DMS79 (cell line): ENCODE results near the gene OR4M1.
"Not testable (repeated sequence)": the region's sequence is repeated elsewhere in the genome, so short reads cannot be mapped to it uniquely, and the experiment has no call there.

Experiments
- DNase-seq: peaks from one replicate; lab custom pipeline; 2025; lab: John Stamatoyannopoulos, UW

The OR4M1 gene, protein sequence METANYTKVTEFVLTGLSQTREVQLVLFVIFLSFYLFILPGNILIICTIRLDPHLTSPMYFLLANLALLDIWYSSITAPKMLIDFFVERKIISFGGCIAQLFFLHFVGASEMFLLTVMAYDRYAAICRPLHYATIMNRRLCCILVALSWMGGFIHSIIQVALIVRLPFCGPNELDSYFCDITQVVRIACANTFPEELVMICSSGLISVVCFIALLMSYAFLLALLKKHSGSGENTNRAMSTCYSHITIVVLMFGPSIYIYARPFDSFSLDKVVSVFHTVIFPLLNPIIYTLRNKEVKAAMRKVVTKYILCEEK

DNA sequence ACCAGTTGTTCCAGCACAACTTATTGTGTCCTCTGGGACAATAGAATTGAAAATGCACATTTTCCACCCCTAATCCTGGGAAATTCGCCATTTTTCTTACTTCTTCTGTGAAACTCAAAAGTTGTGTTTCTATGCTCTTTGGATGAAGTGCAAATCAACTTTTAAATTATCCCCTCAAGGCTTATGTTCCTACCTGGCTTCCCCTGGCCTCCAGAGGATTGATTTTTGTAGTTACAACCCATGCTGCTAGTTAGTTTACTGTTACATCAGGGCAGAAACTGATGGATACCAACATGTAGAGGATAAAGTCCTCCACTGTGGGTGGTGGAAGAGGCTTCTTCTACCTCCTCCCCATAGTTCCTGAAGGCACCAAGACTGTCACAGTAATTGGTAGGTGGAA, at the start of gene OR4M1:
TSS of gene OR4M1 (plus strand) at position 301 of the 400 bp plus-strand sequence. CDS start 6,819 bp downstream, outside the sequence.
- not testable (repeated sequence) for DNase-seq

DNA sequence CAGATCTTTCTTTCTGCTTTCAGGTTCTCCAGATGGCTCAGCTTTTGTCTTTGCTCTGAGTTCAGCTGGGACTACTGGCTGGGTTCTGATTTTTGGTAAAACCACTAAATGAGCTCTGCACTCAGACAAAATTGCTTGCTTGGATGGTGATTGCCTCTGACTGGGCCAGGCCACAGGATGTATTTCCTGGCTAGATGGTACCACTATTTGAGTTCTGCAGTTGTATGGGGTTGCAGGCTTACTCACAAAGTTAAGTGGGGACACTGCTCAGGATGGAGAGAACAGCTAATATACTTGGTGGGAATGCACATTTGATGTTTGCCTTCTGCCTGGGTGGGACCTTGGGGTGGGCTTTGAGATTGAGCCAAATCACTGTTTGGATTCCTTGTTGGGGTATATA, 43.9 kb upstream of the OR4M1 start:
- no peak for DNase-seq

DNA sequence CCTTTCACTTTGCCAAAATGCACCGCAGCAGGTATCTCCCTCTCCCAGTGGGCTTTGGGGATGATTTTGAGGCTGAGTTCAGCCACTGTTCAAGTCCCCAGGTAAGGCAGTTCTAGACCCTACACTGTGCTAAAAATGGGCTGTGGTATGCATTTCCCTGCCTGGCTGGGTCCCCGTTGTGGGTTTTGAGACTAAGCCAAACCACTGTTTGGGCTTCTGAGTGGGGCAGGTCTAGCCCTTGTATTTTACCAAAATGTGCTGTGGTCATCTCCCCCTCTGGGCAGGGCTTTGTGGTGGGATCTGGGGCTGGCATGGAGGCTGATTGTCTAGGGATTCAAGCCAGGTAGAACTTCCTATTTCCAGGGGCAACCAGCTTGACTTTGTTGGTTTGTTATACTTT, 43.5 kb upstream of the OR4M1 start:
- DNase-seq, result no peak

DNA sequence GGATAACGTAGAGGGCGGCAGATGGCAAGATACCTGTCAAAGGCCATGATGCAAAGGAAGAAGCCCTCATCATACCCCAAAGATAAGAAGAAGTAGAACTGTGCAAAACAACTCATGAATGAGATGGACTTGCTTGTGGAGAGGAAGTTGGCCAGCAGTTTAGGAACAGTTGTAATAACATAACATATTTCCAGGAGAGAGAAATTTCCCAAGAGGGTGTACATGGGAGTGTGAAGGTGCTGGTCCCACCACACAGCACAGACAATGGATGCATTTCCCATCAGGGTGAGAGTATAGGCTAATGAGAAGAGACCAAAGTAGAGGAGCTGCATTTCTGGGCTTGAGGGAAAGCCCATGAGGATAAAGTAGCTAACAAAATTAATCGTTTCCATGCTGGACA, 39.4 kb upstream of the OR4M1 start:
- DNase-seq, result not testable (repeated sequence)

DNA sequence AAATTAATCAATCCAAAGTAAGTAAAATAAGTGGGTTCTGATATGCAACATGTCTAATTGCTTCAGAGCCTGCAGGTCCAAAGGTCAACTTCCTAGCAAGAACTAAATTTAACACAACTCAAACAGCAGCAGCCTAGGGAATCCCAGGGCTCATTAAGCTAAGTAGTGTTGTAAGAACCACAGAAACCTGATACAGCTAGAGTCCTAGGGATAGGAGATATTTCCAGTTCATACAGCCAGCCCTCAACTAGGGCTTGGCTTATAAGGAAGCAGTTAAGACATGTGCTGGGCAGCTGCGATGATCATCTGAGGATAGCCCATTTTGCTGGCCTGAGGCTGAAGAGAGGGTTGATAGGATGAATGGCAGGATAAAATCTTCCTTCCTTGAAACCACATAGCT, 30.0 kb upstream of the OR4M1 start, which contains the start of gene OR4Q3:
TSS of gene OR4Q3 (plus strand) at position 316 of the 400 bp plus-strand sequence.
- no peak for DNase-seq

DNA sequence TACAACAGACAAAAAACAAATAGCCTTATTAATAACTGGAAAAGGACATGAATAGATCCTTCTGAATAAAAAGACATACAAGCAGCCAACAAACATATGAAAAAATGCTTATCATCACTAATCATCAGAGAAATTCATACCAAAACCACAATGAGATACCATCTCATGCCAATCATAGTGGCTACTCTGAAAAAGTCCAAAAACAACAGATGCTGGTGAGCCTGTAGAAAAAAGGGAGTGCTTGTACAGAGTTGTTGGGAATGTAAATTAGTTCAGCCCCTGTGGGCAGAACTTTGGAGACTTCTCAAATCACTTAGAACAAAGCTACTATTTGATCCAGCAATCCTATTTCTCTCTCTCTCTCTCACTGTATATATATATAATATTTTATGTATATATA, 21.0 kb upstream of the OR4M1 start:
- not testable (repeated sequence) for DNase-seq

DNA sequence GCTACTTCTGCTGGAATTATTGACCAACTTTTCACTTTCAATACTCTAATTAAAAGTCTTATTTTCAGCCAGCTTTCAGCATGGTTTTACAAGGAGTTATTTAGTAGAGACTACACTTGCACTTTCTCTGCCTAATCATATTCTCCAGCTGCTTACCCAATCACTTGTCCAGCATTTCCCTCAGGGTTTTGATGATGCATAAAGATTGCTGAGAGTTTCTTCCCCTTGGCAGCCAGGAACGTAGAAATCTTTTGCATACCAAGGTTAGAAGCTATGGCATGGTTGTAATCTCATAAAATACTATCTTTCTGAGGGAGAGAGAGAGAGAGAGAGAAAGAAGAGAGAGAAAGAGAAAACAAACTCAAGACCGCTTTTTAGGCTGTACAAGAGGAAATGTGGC, 19.1 kb upstream of the OR4M1 start:
- no peak for DNase-seq

DNA sequence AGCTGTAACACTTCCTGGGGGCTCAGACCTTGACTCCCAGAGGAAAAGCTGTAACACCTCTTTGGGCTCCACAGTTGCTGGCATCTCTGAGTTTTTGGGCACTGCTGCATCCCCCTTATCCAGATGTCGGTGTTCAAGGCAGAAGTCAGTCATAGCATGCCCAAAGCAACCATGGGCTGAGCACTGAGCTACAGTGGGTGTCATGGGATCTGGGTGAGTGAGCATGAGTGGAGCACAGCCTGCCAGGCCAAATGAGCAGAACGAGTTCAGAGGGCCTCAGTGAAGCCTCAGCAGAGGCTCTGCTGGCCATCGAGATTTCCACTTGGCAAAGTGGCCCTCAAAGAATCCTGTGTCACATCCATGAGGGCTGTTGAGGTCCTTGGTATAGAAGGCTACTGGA, 1.8 kb upstream of the OR4M1 start:
- not testable (repeated sequence) for DNase-seq

DNA sequence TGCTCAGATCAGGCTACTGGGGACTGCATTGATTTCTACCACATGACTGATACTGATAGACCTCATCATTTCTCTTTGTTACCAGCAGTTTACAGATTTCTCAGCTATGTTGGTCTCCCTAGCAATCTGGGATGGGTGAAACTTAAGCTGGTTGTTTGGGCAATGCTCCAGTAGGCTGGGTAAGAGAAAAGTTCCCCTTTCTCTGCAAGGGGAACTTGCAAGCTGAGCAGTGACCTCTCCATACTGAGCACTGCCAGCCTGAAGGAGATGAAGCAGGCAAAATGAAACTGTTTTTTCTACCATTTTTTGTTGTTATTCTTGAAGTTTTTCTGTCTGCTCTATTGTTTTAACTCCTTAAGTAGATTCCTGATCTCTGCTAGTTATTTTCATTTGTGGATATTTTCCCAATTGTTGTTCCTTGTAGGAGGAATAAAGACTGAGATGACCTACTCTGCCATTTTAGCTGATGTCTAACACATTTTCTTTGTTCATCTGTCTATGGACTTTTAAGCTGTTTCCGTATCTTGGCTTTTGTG, 1.3 kb upstream of the OR4M1 start:
- DNase-seq, result no peak

DNA sequence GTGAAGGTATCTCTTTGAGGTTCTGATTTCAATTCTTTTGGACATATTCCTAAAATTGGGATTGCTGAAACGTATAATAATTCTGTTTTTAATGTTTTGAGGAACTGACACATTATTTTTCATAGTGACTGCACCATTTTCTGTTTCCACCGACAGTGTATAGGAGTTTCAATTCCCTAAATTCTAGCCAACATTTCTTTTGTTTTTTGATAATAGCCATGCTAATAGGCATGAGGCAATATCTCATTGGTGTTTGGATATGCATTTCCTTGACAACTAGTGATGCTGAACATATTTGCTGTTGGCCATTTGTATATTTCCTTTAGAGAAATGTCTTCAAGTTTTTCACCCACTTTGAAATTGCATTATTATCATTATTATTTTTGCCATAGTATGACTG, 850 bp upstream of the OR4M1 start:
- not testable (repeated sequence) for DNase-seq

DNA sequence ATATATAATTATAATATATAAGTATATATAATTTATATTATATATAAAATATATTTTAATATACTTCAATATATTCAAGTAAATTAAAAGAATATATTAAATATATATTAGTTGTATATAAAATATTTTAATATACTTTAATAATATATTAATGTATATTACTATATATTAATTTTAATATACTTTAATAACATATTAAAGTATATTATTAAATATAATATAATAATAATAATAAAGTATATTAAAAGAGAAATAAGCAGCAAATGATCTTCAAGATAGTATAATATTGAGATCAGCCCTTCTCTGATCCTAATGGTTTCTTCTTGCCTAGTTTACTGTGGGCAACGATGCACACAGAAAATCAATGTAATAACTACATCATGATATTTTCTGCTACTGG, 2.3 kb downstream of the OR4M1 start:
- no peak for DNase-seq

DNA sequence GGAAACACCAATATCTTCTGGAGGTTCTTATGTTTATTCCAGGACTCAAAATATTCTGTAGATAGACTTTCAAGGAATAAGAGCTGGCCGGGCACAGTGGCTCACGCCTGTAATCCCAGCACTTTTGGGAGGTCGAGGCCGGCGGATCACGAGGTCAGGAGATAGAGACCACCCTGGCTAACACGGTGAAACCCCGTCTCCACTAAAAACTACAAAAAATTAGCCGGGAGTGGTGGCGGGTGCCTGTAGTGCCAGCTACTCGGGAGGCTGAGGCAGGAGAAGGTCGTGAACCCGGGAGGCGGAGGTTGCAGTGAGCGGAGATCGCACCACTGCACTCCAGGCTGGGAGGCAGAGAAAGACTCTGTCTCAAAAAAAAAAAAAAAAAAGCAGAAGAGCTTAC, 12.5 kb downstream of the OR4M1 start:
- not testable (repeated sequence) for DNase-seq

DNA sequence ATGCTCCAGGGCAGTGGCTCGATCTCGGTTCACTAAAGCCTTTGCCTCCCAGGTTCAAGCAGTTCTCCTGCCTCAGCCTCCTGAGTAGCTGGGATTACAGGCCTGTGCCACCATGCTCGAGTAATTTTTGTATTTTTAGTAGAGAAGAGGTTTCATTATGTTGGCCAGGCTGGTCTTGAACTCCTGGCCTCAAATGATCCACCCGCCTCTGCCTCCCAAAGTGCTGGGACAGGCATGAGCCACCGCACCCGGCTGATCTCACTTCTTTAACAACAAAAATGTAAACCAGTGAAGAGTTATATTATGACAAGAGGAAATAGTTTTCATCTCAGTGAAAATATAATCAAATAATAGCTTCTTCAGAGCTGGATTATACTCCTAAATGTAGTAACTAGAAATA, 14.0 kb downstream of the OR4M1 start:
- DNase-seq, result not testable (repeated sequence)

DNA sequence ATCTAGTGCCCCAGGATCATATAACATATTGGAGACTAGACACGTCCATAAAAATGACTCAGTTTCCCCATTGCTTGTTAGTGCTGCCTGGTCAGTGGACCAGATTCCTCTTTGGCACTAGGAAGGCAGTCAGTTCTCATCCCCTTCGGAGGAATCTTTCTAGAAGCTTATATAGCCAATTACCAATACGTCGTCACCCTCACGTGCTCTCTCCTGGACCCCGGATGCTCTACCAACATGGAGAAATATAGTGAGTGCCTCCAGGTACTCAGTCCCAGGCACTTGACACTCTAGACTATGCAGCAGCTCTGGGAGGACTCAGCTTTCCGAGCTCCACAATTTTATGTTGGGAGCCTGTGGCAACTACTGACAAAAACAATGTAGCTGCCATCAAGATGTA, 14.8 kb downstream of the OR4M1 start:
- DNase-seq, result not testable (repeated sequence)

DNA sequence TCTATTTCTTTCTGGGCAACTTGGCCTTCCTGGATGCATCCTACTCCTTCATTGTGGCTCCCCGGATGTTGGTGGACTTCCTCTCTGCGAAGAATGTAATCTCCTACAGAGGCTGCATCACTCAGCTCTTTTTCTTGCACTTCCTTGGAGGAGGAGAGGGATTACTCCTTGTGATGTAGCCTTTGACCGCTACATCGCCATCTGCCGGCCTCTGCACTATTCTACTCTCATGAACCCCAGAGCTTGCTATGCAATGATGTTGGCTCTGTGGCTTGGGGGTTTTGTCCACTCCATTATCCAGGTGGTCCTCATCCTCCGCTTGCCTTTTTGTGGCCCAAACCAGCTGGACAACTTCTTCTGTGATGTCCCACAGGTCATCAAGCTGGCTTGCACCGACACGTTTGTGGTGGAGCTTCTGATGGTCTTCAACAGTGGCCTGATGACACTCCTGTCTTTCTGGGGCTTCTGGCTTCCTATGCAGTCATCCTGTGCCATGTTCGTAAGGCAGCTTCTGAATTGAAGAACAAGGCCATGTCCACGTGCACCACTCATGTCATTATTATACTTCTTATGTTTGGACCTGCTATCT, 23.3 kb downstream of the OR4M1 start:
- not testable (repeated sequence) for DNase-seq

DNA sequence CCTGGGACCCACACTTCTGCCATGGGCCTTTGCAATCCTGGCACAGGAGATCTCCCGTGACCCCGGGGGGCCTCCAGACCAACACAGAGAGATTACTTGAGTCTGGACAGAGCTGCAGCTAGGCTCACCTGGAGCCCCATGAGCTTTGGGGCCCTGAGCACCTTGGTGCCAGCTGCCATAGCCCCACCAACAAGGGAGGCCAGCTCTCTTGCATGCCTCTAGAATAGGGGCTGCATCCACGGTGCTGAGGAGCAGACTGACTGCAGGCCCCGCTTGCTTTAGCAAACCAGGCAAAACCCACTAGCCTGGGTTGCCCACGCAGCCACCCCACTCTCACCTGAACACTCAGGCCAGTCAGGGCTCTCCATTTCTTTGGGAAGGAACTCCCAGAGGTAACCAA, 26.6 kb downstream of the OR4M1 start:
- no peak for DNase-seq

DNA sequence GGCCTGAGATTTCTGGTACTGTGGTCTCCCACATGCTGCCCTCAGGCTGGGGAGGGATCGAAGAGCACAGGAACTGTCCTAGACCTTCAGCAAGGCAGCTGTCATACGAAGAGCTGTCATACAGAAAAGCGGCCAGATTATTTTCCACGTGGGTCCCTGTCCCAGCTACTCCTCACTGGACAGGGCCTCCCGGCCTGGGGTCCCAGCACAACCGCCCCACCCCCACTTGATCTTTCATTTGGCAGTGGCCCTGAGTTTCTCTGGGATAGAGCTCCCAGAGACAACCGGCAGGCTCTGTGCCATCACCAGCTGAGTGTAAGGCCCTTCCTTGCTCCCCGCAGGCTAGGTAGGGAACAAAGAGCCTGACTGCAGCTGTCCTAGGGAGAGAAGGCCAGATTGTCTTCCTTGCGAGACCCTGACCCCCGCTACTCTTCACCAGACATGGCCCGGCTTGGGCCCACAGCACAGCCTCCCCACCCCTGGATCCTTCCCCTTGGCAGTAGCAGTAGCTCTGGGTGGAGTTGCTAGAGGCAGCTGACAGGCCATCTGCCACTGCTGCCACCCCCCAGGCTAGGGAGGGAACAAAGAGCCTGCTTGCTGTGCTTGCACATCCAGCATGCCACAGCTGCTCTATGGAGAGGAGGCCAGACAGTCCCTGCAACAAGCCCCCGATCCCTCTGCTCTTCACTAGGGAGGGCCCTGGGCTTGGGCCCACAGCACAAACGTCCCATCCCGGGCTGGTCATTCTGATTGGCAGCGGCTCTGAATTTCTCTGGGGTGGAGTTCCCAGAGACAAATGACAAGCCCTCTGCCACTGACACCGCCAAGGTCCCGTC, 27.2 kb downstream of the OR4M1 start:
- DNase-seq, result no peak

DNA sequence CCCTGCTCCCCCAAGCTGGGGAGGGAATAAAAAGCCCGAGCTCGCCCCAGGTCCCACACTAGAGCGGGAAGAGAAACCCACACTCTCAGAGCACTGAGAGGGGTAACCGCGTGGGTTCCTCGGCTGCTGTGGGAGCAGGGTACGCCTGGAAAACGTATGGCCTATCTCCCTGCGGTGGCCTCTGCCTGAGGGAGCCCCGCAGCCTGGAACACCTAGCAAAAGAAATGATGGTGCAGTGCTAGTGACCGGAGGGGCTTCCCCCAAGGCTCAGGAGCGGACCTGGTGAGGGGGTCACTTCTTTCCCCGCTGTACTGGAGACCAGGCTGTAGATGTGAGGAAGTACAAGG, 27.8 kb downstream of the OR4M1 start:
- no peak for DNase-seq

DNA sequence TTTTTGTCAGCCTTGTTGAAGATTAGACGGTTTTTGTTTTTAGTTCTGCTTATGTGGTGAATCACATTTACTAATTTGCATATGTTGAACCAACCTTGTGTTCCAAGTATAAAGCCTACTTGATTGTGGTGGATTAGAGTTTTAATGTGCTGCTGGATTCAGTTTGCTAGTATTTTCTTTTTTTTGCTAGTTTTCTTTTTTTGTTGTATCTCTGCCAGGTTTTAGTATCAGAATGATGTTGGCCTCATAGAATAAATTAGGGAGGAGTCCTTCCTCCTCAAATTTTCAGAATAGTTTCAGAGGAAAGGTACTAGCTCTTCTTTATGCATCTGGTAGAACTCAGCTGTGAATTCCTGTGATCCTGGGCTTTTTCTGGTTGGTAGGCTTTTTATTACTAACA, 30.2 kb downstream of the OR4M1 start, which contains the start of gene OR4N2:
TSS of gene OR4N2 (plus strand) at position 301 of the 400 bp plus-strand sequence. CDS start 23,679 bp downstream, outside the sequence.
- not testable (repeated sequence) for DNase-seq

DNA sequence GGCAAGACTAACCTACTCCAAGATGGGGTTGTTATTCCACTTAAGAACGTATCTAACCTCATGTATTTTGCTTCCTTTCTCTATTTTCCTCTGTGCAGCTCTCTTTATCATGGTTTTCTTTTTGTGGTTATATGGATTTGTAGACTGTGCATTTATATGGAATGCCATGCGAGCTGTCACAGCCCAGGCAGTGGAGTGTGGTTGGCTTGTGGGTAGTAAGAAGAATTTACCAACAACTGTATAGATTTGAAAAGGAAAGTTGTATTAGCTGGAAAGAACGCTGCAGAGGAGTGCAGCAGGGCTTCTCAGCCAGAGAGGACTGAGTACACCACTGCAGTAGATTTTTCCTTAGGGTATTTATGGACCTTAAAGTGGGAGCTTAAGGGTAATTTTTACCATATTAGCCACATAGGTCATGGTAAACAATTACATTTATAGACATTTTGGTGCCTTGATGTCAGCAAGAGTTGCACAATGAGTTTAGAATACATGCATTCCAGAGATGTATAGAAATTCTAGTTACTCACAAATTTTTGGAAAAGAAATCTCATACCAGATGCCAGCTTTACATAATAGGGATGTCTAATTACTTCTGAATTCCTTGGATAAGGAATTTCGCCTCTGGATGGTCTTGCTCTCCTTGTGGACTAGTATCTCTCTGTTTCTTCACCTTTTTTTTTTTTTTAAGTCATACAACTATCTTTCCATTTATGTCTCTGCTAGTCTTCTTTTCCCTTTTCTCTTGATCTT, 40.0 kb downstream of the OR4M1 start:
- not testable (repeated sequence) for DNase-seq

DNA sequence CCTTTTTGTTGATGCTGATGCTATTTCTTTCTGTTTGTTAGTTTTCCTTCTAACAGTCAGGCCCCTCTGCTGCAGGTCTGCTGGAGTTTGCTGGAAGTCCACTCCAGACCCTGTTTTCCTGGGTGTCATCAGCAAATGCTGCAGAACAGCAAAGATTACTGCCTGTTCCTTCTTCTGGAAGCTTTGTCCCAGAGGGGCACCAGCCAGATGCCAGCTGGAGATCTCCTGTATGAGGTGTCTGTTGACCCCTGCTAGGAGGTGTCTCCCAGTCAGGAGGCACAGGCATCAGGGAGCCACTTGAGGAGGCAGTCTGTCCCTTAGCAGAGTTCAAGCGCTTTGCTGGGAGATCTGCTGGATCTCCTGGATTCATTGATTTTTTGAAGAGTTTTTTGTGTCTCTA, 46.6 kb downstream of the OR4M1 start:
- DNase-seq, result not testable (repeated sequence)

DNA sequence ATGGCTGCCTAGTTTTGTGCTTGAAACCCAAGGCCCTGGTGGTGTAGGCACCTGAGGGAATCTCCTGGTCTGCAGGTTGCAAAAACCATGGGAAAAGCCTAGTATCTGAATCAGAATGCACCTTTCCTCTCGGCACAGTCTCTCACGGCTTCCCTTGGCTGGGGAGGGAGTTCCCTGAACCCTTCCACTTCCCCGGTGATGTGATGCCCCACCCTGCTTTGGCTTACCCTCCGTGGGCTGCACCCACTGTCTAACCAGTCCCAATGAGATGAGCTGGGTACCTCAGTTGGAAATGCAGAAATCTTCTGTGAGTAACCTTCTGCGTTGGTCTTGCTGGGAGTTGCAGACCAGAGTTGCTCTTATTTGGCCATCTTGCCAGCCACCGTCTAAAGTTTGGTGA, 47.7 kb downstream of the OR4M1 start:
- DNase-seq, result not testable (repeated sequence)
